ENCODE results near the gene GATA2.

GATA2 gene

GRCh38 chr3:128452120-128452519, 40.9 kb downstream of the GATA2 start:
- no peak overlapping the region for H3K27ac ChIP-seq
- intact Hi-C loops (cut with DNase I; ENCODE audit: low total_unique reads) = no loop called here
- DNase-seq = no peak
- no peaks in the 10 kb centered on the region for H3K4me1 ChIP-seq
- no peak overlapping the region for H3K4me3 ChIP-seq
- no peaks in the 10 kb centered on the region for H3K36me3 ChIP-seq
- H3K27me3 ChIP-seq = peaks cover 0 to 41% of the 10 kb centered on the region in 2 donors
- no peak for TF ChIP-seq CTCF (IDR thresholded peaks at IDR 0.05)
- no peaks in the 10 kb centered on the region for H3K9me3 ChIP-seq

GRCh38 chr3:128449111-128449638, 43.8 kb downstream of the GATA2 start:
- DNase-seq = no peak
- intact Hi-C loops (cut with DNase I; ENCODE audit: low total_unique reads) = no loop called here
- Histone ChIP-seq H3K27ac (no peak overlapping the region), H3K9me3 (no peaks in the 10 kb centered on the region), H3K4me1 (no peaks in the 10 kb centered on the region), H3K36me3 (no peaks in the 10 kb centered on the region), H3K4me3 (no peak overlapping the region), H3K27me3 (peaks cover 0 to 15% of the 10 kb centered on the region in 2 donors)
- TF ChIP-seq CTCF (IDR thresholded peaks at IDR 0.05) = no peak

GRCh38 chr3:128448491-128448890, 44.5 kb downstream of the GATA2 start:
- Histone ChIP-seq H3K4me1 (no peaks in the 10 kb centered on the region), H3K27me3 (peaks cover 0 to 10% of the 10 kb centered on the region in 2 donors), H3K9me3 (no peaks in the 10 kb centered on the region), H3K36me3 (no peaks in the 10 kb centered on the region), H3K27ac (no peak overlapping the region), H3K4me3 (no peak overlapping the region)
- intact Hi-C loops (cut with DNase I; ENCODE audit: low total_unique reads) = no loop called here
- DNase-seq = no peak
- TF ChIP-seq CTCF (IDR thresholded peaks at IDR 0.05) = no peak

- no peak for TF ChIP-seq CTCF (IDR thresholded peaks at IDR 0.05)
- Histone ChIP-seq H3K27me3 (peaks cover 0 to 3% of the 10 kb centered on the region in 2 donors), H3K27ac (no peak overlapping the region), H3K9me3 (no peaks in the 10 kb centered on the region), H3K4me3 (no peak overlapping the region), H3K36me3 (no peaks in the 10 kb centered on the region), H3K4me1 (no peaks in the 10 kb centered on the region)
- DNase-seq = no peak
- intact Hi-C loops (cut with DNase I; ENCODE audit: low total_unique reads) = no loop called here
Measured at GRCh38 chr3:128447561-128448013, 45.4 kb downstream of the GATA2 start.

- intact Hi-C loops (cut with DNase I; ENCODE audit: low total_unique reads) = no loop called here
- Histone ChIP-seq H3K9me3 (no peaks in the 10 kb centered on the region), H3K4me1 (no peaks in the 10 kb centered on the region), H3K36me3 (no peaks in the 10 kb centered on the region), H3K4me3 (no peak overlapping the region), H3K27ac (no peak overlapping the region), H3K27me3 (no peaks in the 10 kb centered on the region)
- no peak for DNase-seq
- no peak for TF ChIP-seq CTCF (IDR thresholded peaks at IDR 0.05)
Measured at GRCh38 chr3:128446821-128447220, 46.2 kb downstream of the GATA2 start.

- intact Hi-C loops (cut with DNase I; ENCODE audit: low total_unique reads) = no loop called here
- DNase-seq = no peak
- no peaks in the 10 kb centered on the region for H3K27me3 ChIP-seq
- no peaks in the 10 kb centered on the region for H3K36me3 ChIP-seq
- no peak for TF ChIP-seq CTCF (IDR thresholded peaks at IDR 0.05)
- no peaks in the 10 kb centered on the region for H3K9me3 ChIP-seq
- no peaks in the 10 kb centered on the region for H3K4me1 ChIP-seq
- no peak overlapping the region for H3K4me3 ChIP-seq
- no peak overlapping the region for H3K27ac ChIP-seq
Measured at GRCh38 chr3:128445357-128445756, 47.6 kb downstream of the GATA2 start.

Data from tibial artery (tissue), 4 donors.